ENCODE results near the gene PGLYRP2.

PGLYRP2 gene

GRCh38 chr19:15439078-15439799, 40.1 kb downstream of the PGLYRP2 start:
- no peaks in the 10 kb centered on the region for H3K4me1 ChIP-seq (ENCODE audit: control insufficient read depth, low read length)
- no peak overlapping the region for H3K4me3 ChIP-seq (ENCODE audit: low read length)
- no peak for TF ChIP-seq CTCF (IDR thresholded peaks at IDR 0.05; ENCODE audit: low read depth, low read length, poor library complexity, severe bottlenecking)
- no peak for TF ChIP-seq EZH2phosphoT487 (IDR thresholded peaks at IDR 0.05; ENCODE audit: borderline replicate concordance, low read length)
- H3K9me2 ChIP-seq (replicated peaks; ENCODE audit: control insufficient read depth, low read length), result no peaks in the 10 kb centered on the region
- no peaks in the 10 kb centered on the region for H3F3A ChIP-seq (ENCODE audit: control insufficient read depth, insufficient read depth)
- no peaks in the 10 kb centered on the region for H3K27me3 ChIP-seq (ENCODE audit: control insufficient read depth, low read length)
- H3K4me2 ChIP-seq (ENCODE audit: low read length), result no peak overlapping the region
- H3K79me2 ChIP-seq (ENCODE audit: control insufficient read depth, low read length), result no peaks in the 10 kb centered on the region
- H3K27ac ChIP-seq (ENCODE audit: low read depth, low read length), result no peak overlapping the region
- no peaks in the 10 kb centered on the region for H3K36me3 ChIP-seq (ENCODE audit: control insufficient read depth, low read length)
- H4K20me1 ChIP-seq (ENCODE audit: control insufficient read depth, insufficient read depth, low read depth, low read length), result no peaks in the 10 kb centered on the region
- no peaks in the 10 kb centered on the region for H3K9me3 ChIP-seq (ENCODE audit: control insufficient read depth, insufficient read depth, low read length)

GRCh38 chr19:15438577-15438976, 40.7 kb downstream of the PGLYRP2 start:
- H3K27ac ChIP-seq (ENCODE audit: low read depth, low read length), result no peak overlapping the region
- H3K4me2 ChIP-seq (ENCODE audit: low read length), result no peak overlapping the region
- no peaks in the 10 kb centered on the region for H4K20me1 ChIP-seq (ENCODE audit: control insufficient read depth, insufficient read depth, low read depth, low read length)
- no peaks in the 10 kb centered on the region for H3K9me3 ChIP-seq (ENCODE audit: control insufficient read depth, insufficient read depth, low read length)
- no peak overlapping the region for H3K4me3 ChIP-seq (ENCODE audit: low read length)
- H3K9me2 ChIP-seq (replicated peaks; ENCODE audit: control insufficient read depth, low read length), result no peaks in the 10 kb centered on the region
- peaks cover 1% of the 10 kb centered on the region for H3K4me1 ChIP-seq (ENCODE audit: control insufficient read depth, low read length)
- no peaks in the 10 kb centered on the region for H3K36me3 ChIP-seq (ENCODE audit: control insufficient read depth, low read length)
- TF ChIP-seq CTCF (IDR thresholded peaks at IDR 0.05; ENCODE audit: low read depth, low read length, poor library complexity, severe bottlenecking) (no peak), EZH2phosphoT487 (IDR thresholded peaks at IDR 0.05; ENCODE audit: borderline replicate concordance, low read length) (no peak)
- H3K79me2 ChIP-seq (ENCODE audit: control insufficient read depth, low read length), result no peaks in the 10 kb centered on the region
- no peaks in the 10 kb centered on the region for H3F3A ChIP-seq (ENCODE audit: control insufficient read depth, insufficient read depth)
- no peaks in the 10 kb centered on the region for H3K27me3 ChIP-seq (ENCODE audit: control insufficient read depth, low read length)

GRCh38 chr19:15438124-15438496, 41.2 kb downstream of the PGLYRP2 start:
- Histone ChIP-seq H3K9me3 (ENCODE audit: control insufficient read depth, insufficient read depth, low read length) (no peaks in the 10 kb centered on the region), H3K27me3 (ENCODE audit: control insufficient read depth, low read length) (no peaks in the 10 kb centered on the region), H3K4me3 (ENCODE audit: low read length) (no peak overlapping the region), H3K79me2 (ENCODE audit: control insufficient read depth, low read length) (peaks cover under 1% of the 10 kb centered on the region), H3K27ac (ENCODE audit: low read depth, low read length) (no peak overlapping the region), H3K4me2 (ENCODE audit: low read length) (no peak overlapping the region), H3K9me2 (replicated peaks; ENCODE audit: control insufficient read depth, low read length) (no peaks in the 10 kb centered on the region), H3F3A (ENCODE audit: control insufficient read depth, insufficient read depth) (no peaks in the 10 kb centered on the region), H3K36me3 (ENCODE audit: control insufficient read depth, low read length) (no peaks in the 10 kb centered on the region), H3K4me1 (ENCODE audit: control insufficient read depth, low read length) (peaks cover 6% of the 10 kb centered on the region), H4K20me1 (ENCODE audit: control insufficient read depth, insufficient read depth, low read depth, low read length) (no peaks in the 10 kb centered on the region)
- no peak for TF ChIP-seq CTCF (IDR thresholded peaks at IDR 0.05; ENCODE audit: low read depth, low read length, poor library complexity, severe bottlenecking)
- no peak for TF ChIP-seq EZH2phosphoT487 (IDR thresholded peaks at IDR 0.05; ENCODE audit: borderline replicate concordance, low read length)

Data from DOHH2 (cell line).